Sigmoid colon (tissue), 7 donors: ENCODE measurements around the gene TMOD2. TPM values are rescaled to one million over a fixed set of nuclear protein-coding genes. Genes with fewer than 3 reads are reported as not detected.

Experiments
- DNase-seq: peaks from one replicate; pipeline ENCODE4 v3.0.0-alpha.2; 2019
- H3K27ac ChIP-seq, 4 donors: fragments of 200-600 bp; sonication (generic); one replicate each; pipeline ENCODE4 v1.5.1; 2016 to 2019; ENCODE audit warnings: mild to moderate bottlenecking in 1 of 4
- H3K27me3 ChIP-seq, 3 donors: fragments of 200-600 bp; sonication (generic); one replicate each; pipeline ENCODE4 v1.5.1; 2019; ENCODE audit warnings: mild to moderate bottlenecking in 1 of 3
- H3K36me3 ChIP-seq, 4 donors: fragments of 200-600 bp; sonication (generic); one replicate each; pipeline ENCODE4 v1.5.1; 2016 to 2019
- H3K4me1 ChIP-seq, 4 donors: fragments of 200-600 bp; sonication (generic); one replicate each; pipeline ENCODE4 v1.5.1; 2017 to 2019
- H3K4me3 ChIP-seq, 4 donors: fragments of 200-600 bp; sonication (generic); one replicate each; pipeline ENCODE4 v1.5.1; 2017 to 2019; ENCODE audit warnings: mild to moderate bottlenecking in 2 of 4, moderate library complexity in 1 of 4
- H3K9me3 ChIP-seq, 4 donors: fragments of 200-600 bp in 3 of 4; sonication (generic) in 3 of 4; one replicate each; pipeline versions ENCODE4 v1.5.1 to v1.6.1; 2013 to 2019
- CTCF ChIP-seq, 4 experiments: fragments of 450-650 bp in 3 of 4; fragments of 200-600 bp in 1 of 4; IDR thresholded peaks; one replicate each; pipeline ENCODE4 v1.5.1; 2016 to 2019; ENCODE audit warnings: antibody characterized with exemption in 4 of 4, mild to moderate bottlenecking in 3 of 4, moderate library complexity in 2 of 4
- EP300 ChIP-seq, 4 donors: sonication (generic); formaldehyde crosslinking; IDR thresholded peaks; one replicate each; pipeline ENCODE4 v1.6.1; 2017; ENCODE audit warnings: antibody characterized with exemption in 4 of 4
- POLR2A ChIP-seq, 2 donors: fragments of 450-650 bp; IDR thresholded peaks; one replicate each; pipeline ENCODE4 v1.6.1; 2016; ENCODE audit warnings: antibody characterized with exemption in 2 of 2, mild to moderate bottlenecking in 2 of 2, moderate library complexity in 2 of 2
- POLR2AphosphoS5 ChIP-seq, 4 donors: sonication (generic); formaldehyde crosslinking; IDR thresholded peaks; one replicate each; pipeline ENCODE4 v1.6.1; 2017; ENCODE audit warnings: antibody characterized with exemption in 4 of 4
- WGBS, 2 donors: extraction: QIAGEN DNeasy Blood & Tissue Kit; methylation state at CpG; one replicate each; pipeline ENCODE4 v1.1.7; 2013; 5-methylcytosine and 5-hydroxymethylcytosine counted together
- intact Hi-C: fragments of 100-400 bp; cut with DNase I; formaldehyde crosslinking; loops from one replicate; pipeline ENCODE4 v1.15.1; 2023
- polyA plus RNA-seq, 3 donors: library from polyadenylated mRNA; stranded (reverse); fragments of 200-250 nt; gene quantifications; one replicate each; pipeline ENCODE4 v1.2.3, GENCODE V29; 2013
- total RNA-seq, 4 donors: library from RNA; depleted of rRNA; stranded (reverse); fragments of >200 nt; gene quantifications; one replicate each; pipeline ENCODE4 v1.1.0, GENCODE V29; 2016
- donor health status: healthy with polysubstance abuse.
- donor health status: Bipolar disorder and iron deficiency.
- donor health status: healthy.

TMOD2 gene
- total and polyA plus RNA-seq, 7 donors, result 1.4 to 32.5 (median 18.1) TPM

- no peak for DNase-seq
- intact Hi-C loops, result no loop called here
- Histone ChIP-seq H3K9me3 (no peaks in the 10 kb centered on the region), H3K36me3 (no peaks in the 10 kb centered on the region), H3K27me3 (no peaks in the 10 kb centered on the region), H3K4me1 (peaks cover 0 to 67% (median 55%) of the 10 kb centered on the region in 4 donors), H3K4me3 (no peak overlapping the region), H3K27ac (peak overlapping the region in 1 of 4 donors; percentile 6)
- WGBS, 2 donors, result 65 to 86% methylated on average over 5 of the region's 5 CpGs
- TF ChIP-seq CTCF (IDR thresholded peaks at IDR 0.05) (no peak), POLR2A (IDR thresholded peaks at IDR 0.05) (no peak), EP300 (IDR thresholded peaks at IDR 0.05) (no peak), POLR2AphosphoS5 (IDR thresholded peaks at IDR 0.05) (no peak)
Measured at GRCh38 chr15:51841406-51842040, 90.1 kb downstream of the TMOD2 start.

DNA sequence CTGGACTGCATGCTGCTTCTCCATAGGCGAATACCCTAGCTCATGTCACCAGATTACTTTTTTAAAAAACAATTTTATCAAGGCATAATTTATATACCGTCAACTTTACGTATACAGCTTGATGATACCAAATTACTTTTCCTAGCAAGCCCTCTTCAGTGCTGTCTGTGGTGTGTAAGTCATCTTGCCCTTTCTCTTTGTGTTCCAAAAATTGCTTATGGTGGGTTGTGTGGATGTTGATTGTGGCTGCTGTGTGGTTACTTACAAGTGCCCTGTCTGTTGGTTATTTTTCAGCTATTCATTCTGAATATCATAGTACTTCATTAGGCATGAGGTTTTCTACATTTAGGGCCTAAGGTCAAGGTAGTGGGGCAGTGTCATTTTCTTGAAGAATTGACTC is 90.9 kb downstream of the TMOD2 start:
- Histone ChIP-seq H3K4me3 (no peak overlapping the region), H3K36me3 (no peaks in the 10 kb centered on the region), H3K27me3 (no peaks in the 10 kb centered on the region), H3K9me3 (no peaks in the 10 kb centered on the region), H3K27ac (peak overlapping the region in 1 of 4 donors; percentile 6), H3K4me1 (peaks cover 0 to 68% (median 51%) of the 10 kb centered on the region in 4 donors)
- WGBS, 2 donors, result 87 to 93% methylated on average over 3 of the region's 3 CpGs
- intact Hi-C loops, result no loop called here
- DNase-seq, result no peak
- TF ChIP-seq POLR2A (IDR thresholded peaks at IDR 0.05), result no peak
- no peak for TF ChIP-seq CTCF (IDR thresholded peaks at IDR 0.05)
- TF ChIP-seq POLR2AphosphoS5 (IDR thresholded peaks at IDR 0.05), result no peak
- TF ChIP-seq EP300 (IDR thresholded peaks at IDR 0.05), result no peak

DNA sequence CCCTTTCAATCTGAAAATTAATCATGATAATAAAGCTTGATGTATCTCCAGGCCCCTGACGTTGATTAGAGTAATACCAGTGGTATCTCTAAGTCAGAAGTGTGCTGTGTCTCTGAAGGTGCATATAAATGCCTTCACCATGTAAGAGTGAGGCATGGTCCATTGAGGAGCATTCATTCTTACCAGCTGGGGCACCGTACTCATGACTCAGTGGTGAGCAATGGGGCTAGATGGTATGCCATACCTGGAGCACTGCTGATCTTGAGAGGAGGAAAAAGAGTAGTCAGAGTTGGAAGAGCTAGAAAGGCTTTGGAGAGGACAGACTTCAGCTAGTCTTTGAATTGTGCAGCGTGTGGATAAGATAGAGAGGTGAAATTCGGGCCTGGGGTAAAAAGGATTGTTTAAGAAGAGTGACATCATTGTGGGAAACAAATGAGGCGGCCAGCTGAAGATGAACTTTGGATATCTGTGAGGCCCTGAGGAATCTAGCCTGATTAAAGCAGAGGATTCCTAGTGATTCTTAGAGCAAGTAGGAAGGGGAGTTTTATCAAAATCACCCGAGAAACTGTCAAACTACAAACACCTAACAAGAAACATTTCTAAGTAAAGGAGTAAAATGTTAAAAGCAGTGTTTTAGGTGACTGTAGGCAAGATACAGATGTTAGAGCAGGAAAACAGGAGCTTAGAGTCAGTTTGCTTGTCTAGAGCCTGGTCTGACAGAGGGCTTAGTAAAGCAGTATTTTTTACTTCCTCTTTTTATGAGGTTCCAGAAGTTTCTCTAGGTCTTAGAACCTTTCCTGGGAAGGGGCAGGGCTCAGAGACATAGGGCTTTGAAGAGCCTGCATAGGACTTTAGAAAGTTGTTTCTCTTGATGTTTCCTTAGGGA is 91.7 kb downstream of the TMOD2 start:
- no peak for DNase-seq
- H3K4me1 ChIP-seq, result peaks cover 0 to 61% (median 44%) of the 10 kb centered on the region in 4 donors
- 39 to 66% methylated on average over 6 of the region's 6 CpGs for WGBS, 2 donors
- no peak overlapping the region for H3K4me3 ChIP-seq
- no peaks in the 10 kb centered on the region for H3K36me3 ChIP-seq
- no peak overlapping the region for H3K27ac ChIP-seq
- H3K9me3 ChIP-seq, result no peaks in the 10 kb centered on the region
- TF ChIP-seq POLR2AphosphoS5 (IDR thresholded peaks at IDR 0.05) (no peak), CTCF (IDR thresholded peaks at IDR 0.05) (no peak), POLR2A (IDR thresholded peaks at IDR 0.05) (no peak), EP300 (IDR thresholded peaks at IDR 0.05) (no peak)
- no peaks in the 10 kb centered on the region for H3K27me3 ChIP-seq
- intact Hi-C loops, result no loop called here

GRCh38 chr15:51844747-51845426 is 93.5 kb downstream of the TMOD2 start:
- H3K4me1 ChIP-seq, result peaks cover 0 to 56% (median 41%) of the 10 kb centered on the region in 4 donors
- intact Hi-C loops, result no loop called here
- DNase-seq, result no peak
- H3K4me3 ChIP-seq, result no peak overlapping the region
- H3K27ac ChIP-seq, result peak overlapping the region in 1 of 4 donors; percentile 47
- no peaks in the 10 kb centered on the region for H3K36me3 ChIP-seq
- no peak for TF ChIP-seq CTCF (IDR thresholded peaks at IDR 0.05)
- TF ChIP-seq POLR2AphosphoS5 (IDR thresholded peaks at IDR 0.05), result no peak
- TF ChIP-seq POLR2A (IDR thresholded peaks at IDR 0.05), result no peak
- no peak for TF ChIP-seq EP300 (IDR thresholded peaks at IDR 0.05)
- H3K27me3 ChIP-seq, result no peaks in the 10 kb centered on the region
- H3K9me3 ChIP-seq, result no peaks in the 10 kb centered on the region
- WGBS, 2 donors, result 73 to 75% methylated on average over 4 of the region's 4 CpGs
